Adrenal gland (tissue), 12 donors: ENCODE results near the gene ZFYVE19. TPM values are rescaled to one million over a fixed set of nuclear protein-coding genes. Genes with fewer than 3 reads are reported as not detected.

Experiments used
- DNase-seq, 7 donors: peaks; one replicate each; pipeline ENCODE4 v3.0.0-alpha.2; 2019 to 2020
- H3K27ac ChIP-seq, 5 donors: fragments of 200-600 bp; sonication (generic) in 4 of 5; 1 replicate in 3 of 5; 2 replicates in 2 of 5; pipeline versions ENCODE4 v1.5.1 to v1.8.0; 2016 to 2020; ENCODE audit warnings: mild to moderate bottlenecking in 1 of 5
- H3K27me3 ChIP-seq: fragments of 200-600 bp; 2 replicates; pipeline ENCODE4 v1.8.0; 2021
- H3K36me3 ChIP-seq, 2 donors: fragments of 200-600 bp; replicated peaks in 1 of 2; 1 replicate in 1 of 2; 2 replicates in 1 of 2; pipeline versions ENCODE4 v1.5.1 to v1.8.0; 2018 to 2022
- H3K4me1 ChIP-seq, 2 donors: fragments of 200-600 bp; replicated peaks in 1 of 2; 1 replicate in 1 of 2; 2 replicates in 1 of 2; pipeline versions ENCODE4 v1.5.1 to v1.8.0; 2018 to 2021
- H3K4me3 ChIP-seq, 4 donors: fragments of 200-600 bp; sonication (generic) in 3 of 4; one replicate each; pipeline ENCODE4 v1.5.1; 2016 to 2018
- H3K9me3 ChIP-seq, 3 donors: fragments of 200-600 bp; sonication (generic) in 1 of 3; replicated peaks in 1 of 3; 1 replicate in 2 of 3; 2 replicates in 1 of 3; pipeline versions ENCODE4 v1.5.1 to v1.8.0; 2016 to 2021
- CTCF ChIP-seq, 6 experiments: fragments of 450-650 bp in 4 of 6; fragments of 200-600 bp in 2 of 6; sonication (generic) in 1 of 6; IDR thresholded peaks; 1 replicate in 5 of 6; 2 replicates in 1 of 6; pipeline versions ENCODE4 v1.5.1 to v1.8.0; 2016 to 2021; ENCODE audit warnings: antibody characterized with exemption in 6 of 6, mild to moderate bottlenecking in 2 of 6, moderate library complexity in 1 of 6
- POLR2A ChIP-seq, 2 donors: fragments of 450-650 bp; IDR thresholded peaks; one replicate each; pipeline ENCODE4 v1.6.1; 2017; ENCODE audit warnings: antibody characterized with exemption in 2 of 2, mild to moderate bottlenecking in 2 of 2, moderate library complexity in 1 of 2
- WGBS, 4 donors: extraction: QIAGEN DNeasy Blood & Tissue Kit in 2 of 4; methylation state at CpG; one replicate each; pipeline versions ENCODE4 v1.1.5 to v1.1.7; 2013 to 2017; 5-methylcytosine and 5-hydroxymethylcytosine counted together
- intact Hi-C, 2 donors: fragments of 100-400 bp; cut with DNase I; formaldehyde crosslinking; loops; one replicate each; pipeline versions ENCODE4 v1.14.1 to v1.15.0; 2022 to 2023
- polyA plus RNA-seq, 3 donors: library from polyadenylated mRNA; stranded (reverse); fragments of 200-250 nt in 2 of 3; fragments of 350-450 nt in 1 of 3; fragmentation: Illumina TruSeq in 1 of 3; extraction: RNeasy Lipid Tissue Mini Kit (QIAGEN cat#74804) in 1 of 3; gene quantifications; one replicate each; pipeline ENCODE4 v1.2.3, GENCODE V29; 2013 to 2014
- total RNA-seq, 9 donors: library from RNA; depleted of rRNA in 4 of 9; stranded (reverse); fragments of >200 nt in 4 of 9; fragments of 120-200 nt in 1 of 9; fragmentation: NEBNext Ultra II Directional in 1 of 9; extraction: Animal tissue kit (Norgen Biotek cat#: 25700) in 1 of 9; gene quantifications; one replicate each; pipeline versions ENCODE4 v1.1.0 to v1.2.4, GENCODE V29; 2013 to 2023
- donor health status: healthy with polysubstance abuse.
- donor health status: Bipolar disorder and iron deficiency.
- donor health status: DM: yes; HTN: yes; CAD: no.
- donor health status: DM: no; HTN: no; CAD: no.
- donor health status: DM: no; HTN: no; CAD: no.
- donor health status: DM: yes; HTN: yes; CAD: no.

Gene ZFYVE19
- total and polyA plus RNA-seq, 12 donors: 11.0 to 35.1 (median 24.7) TPM

GRCh38 chr15:40806672-40807027 lies 239 bp upstream of the ZFYVE19 start:
- no peaks in the 10 kb centered on the region for H3K27me3 ChIP-seq

GRCh38 chr15:40807888-40808461 lies 1.1 kb downstream of the ZFYVE19 start:
- H3K9me3 ChIP-seq: no peaks in the 10 kb centered on the region
- H3K36me3 ChIP-seq: peaks cover 0 to 12% of the 10 kb centered on the region in 2 donors
- peak in 2 of 7 donors; percentile 14 to 26 for DNase-seq
- H3K27ac ChIP-seq: peak overlapping the region in 1 of 5 donors; percentile 97
- no peaks in the 10 kb centered on the region for H3K27me3 ChIP-seq
- TF ChIP-seq CTCF (IDR thresholded peaks at IDR 0.05): no peak
- TF ChIP-seq POLR2A (IDR thresholded peaks at IDR 0.05): no peak
- H3K4me1 ChIP-seq: peaks cover 11 to 25% of the 10 kb centered on the region in 2 donors
- WGBS, 4 donors: 10 to 59% (median 23%) methylated on average over 15 to 19 of the region's 19 CpGs
- intact Hi-C loops: no loop called here
- H3K4me3 ChIP-seq: peak overlapping the region in 2 of 4 donors; percentile 93 to 94

More at GRCh38 chr15:40806672-40807027, 239 bp upstream of the ZFYVE19 start:
- Histone ChIP-seq H3K27ac (peak overlapping the region; percentile 79 to 97 (median 88)), H3K4me1 (peaks cover 11 to 25% of the 10 kb centered on the region in 2 donors), H3K9me3 (no peaks in the 10 kb centered on the region), H3K36me3 (peaks cover 0 to 12% of the 10 kb centered on the region in 2 donors), H3K4me3 (peak overlapping the region in 3 of 4 donors; percentile 49 to 94 (median 93))
- no peak for DNase-seq
- 0 to 4% (median 2%) methylated on average over 2 of the region's 2 CpGs for WGBS, 4 donors
- TF ChIP-seq POLR2A (IDR thresholded peaks at IDR 0.05) (no peak), CTCF (IDR thresholded peaks at IDR 0.05) (no peak)
- intact Hi-C loops: no loop called here

GRCh38 chr15:40808861-40809450 lies 2.1 kb downstream of the ZFYVE19 start:
- Histone ChIP-seq H3K27me3 (no peaks in the 10 kb centered on the region), H3K4me1 (peaks cover 11 to 25% of the 10 kb centered on the region in 2 donors), H3K9me3 (no peaks in the 10 kb centered on the region), H3K27ac (no peak overlapping the region), H3K4me3 (no peak overlapping the region), H3K36me3 (peaks cover 0 to 21% of the 10 kb centered on the region in 2 donors)
- intact Hi-C loops: no loop called here
- TF ChIP-seq POLR2A (IDR thresholded peaks at IDR 0.05) (no peak), CTCF (IDR thresholded peaks at IDR 0.05) (no peak)
- 78 to 86% (median 82%) methylated on average over 7 to 8 of the region's 8 CpGs for WGBS, 4 donors
- DNase-seq: no peak

GRCh38 chr15:40812721-40813425 lies 6.0 kb downstream of the ZFYVE19 start:
- Histone ChIP-seq H3K36me3 (peaks cover 0 to 21% of the 10 kb centered on the region in 2 donors), H3K27me3 (no peaks in the 10 kb centered on the region), H3K4me3 (no peak overlapping the region), H3K4me1 (peaks cover 5 to 10% of the 10 kb centered on the region in 2 donors), H3K27ac (no peak overlapping the region), H3K9me3 (no peaks in the 10 kb centered on the region)
- TF ChIP-seq POLR2A (IDR thresholded peaks at IDR 0.05) (no peak), CTCF (IDR thresholded peaks at IDR 0.05) (no peak)
- intact Hi-C loops: no loop called here
- WGBS, 4 donors: 93 to 95% (median 94%) methylated on average over 7 to 12 of the region's 12 CpGs
- no peak for DNase-seq
